Measurements from ENCODE around the gene SLC26A2.
A peak's percentile ranks its signal among the peaks of the same experiment; 100 is the strongest.
"Not testable (repeated sequence)": the region's sequence is repeated elsewhere in the genome, so short reads cannot be mapped to it uniquely, and the experiment has no call there.

The SLC26A2 gene

GRCh38 chr5:149942199-149942598, 18.4 kb upstream of the SLC26A2 start:
- DNase-seq = no peak
- TF ChIP-seq GATA1 (IDR thresholded peaks at IDR 0.05; ENCODE audit: low read depth, low read length) (no peak), POLR2A (IDR thresholded peaks at IDR 0.05; ENCODE audit: low read length) (no peak)

GRCh38 chr5:149942741-149943169, 17.8 kb upstream of the SLC26A2 start:
- not testable (repeated sequence) for DNase-seq

GRCh38 chr5:149943177-149943949, 17.2 kb upstream of the SLC26A2 start:
- not testable (repeated sequence) for DNase-seq

- TF ChIP-seq POLR2A (IDR thresholded peaks at IDR 0.05; ENCODE audit: low read length) = no peak
- TF ChIP-seq GATA1 (IDR thresholded peaks at IDR 0.05; ENCODE audit: low read depth, low read length) = no peak
- no peak for DNase-seq
Measured at GRCh38 chr5:149944666-149945065, 15.9 kb upstream of the SLC26A2 start, which contains the start of gene PDE6A. TSS of gene PDE6A (minus strand) at chr5:149944793. CDS start at chr5:149944673, 120 bp downstream.

- TF ChIP-seq GATA1 (IDR thresholded peaks at IDR 0.05; ENCODE audit: low read depth, low read length) = no peak
- no peak for TF ChIP-seq POLR2A (IDR thresholded peaks at IDR 0.05; ENCODE audit: low read length)
- DNase-seq = no peak
Measured at GRCh38 chr5:149946118-149946517, 14.4 kb upstream of the SLC26A2 start.

- DNase-seq = no peak
- TF ChIP-seq POLR2A (IDR thresholded peaks at IDR 0.05; ENCODE audit: low read length) (no peak), GATA1 (IDR thresholded peaks at IDR 0.05; ENCODE audit: low read depth, low read length) (no peak)
Measured at GRCh38 chr5:149948993-149949392, 11.6 kb upstream of the SLC26A2 start.

- TF ChIP-seq GATA1 (IDR thresholded peaks at IDR 0.05; ENCODE audit: low read depth, low read length) (no peak), POLR2A (IDR thresholded peaks at IDR 0.05; ENCODE audit: low read length) (no peak)
- no peak for DNase-seq
Measured at GRCh38 chr5:149951138-149951749, 9.3 kb upstream of the SLC26A2 start.

GRCh38 chr5:149953436-149954121, 7.0 kb upstream of the SLC26A2 start:
- DNase-seq = peak; percentile 38 to 75
- TF ChIP-seq POLR2A (IDR thresholded peaks at IDR 0.05; ENCODE audit: low read length) (no peak), GATA1 (IDR thresholded peaks at IDR 0.05; ENCODE audit: low read depth, low read length) (no peak)

GRCh38 chr5:149954798-149955197, 5.8 kb upstream of the SLC26A2 start:
- TF ChIP-seq POLR2A (IDR thresholded peaks at IDR 0.05; ENCODE audit: low read length) (no peak), GATA1 (IDR thresholded peaks at IDR 0.05; ENCODE audit: low read depth, low read length) (no peak)
- DNase-seq = no peak

GRCh38 chr5:149956685-149957084, 3.9 kb upstream of the SLC26A2 start:
- TF ChIP-seq POLR2A (IDR thresholded peaks at IDR 0.05; ENCODE audit: low read length) (no peak), GATA1 (IDR thresholded peaks at IDR 0.05; ENCODE audit: low read depth, low read length) (no peak)

GRCh38 chr5:149957855-149958254, 2.7 kb upstream of the SLC26A2 start:
- no peak for DNase-seq
- TF ChIP-seq GATA1 (IDR thresholded peaks at IDR 0.05; ENCODE audit: low read depth, low read length) (no peak), POLR2A (IDR thresholded peaks at IDR 0.05; ENCODE audit: low read length) (no peak)

More at GRCh38 chr5:149956685-149957084, 3.9 kb upstream of the SLC26A2 start:
- DNase-seq = no peak

GRCh38 chr5:149959406-149960236, 937 bp upstream of the SLC26A2 start:
- peak; percentile 84 to 85 for DNase-seq
- TF ChIP-seq POLR2A (IDR thresholded peaks at IDR 0.05; ENCODE audit: low read length) = no peak
- peak; percentile 8 for TF ChIP-seq GATA1 (IDR thresholded peaks at IDR 0.05; ENCODE audit: low read depth, low read length)

GRCh38 chr5:149961186-149961685, 678 bp downstream of the SLC26A2 start:
- TF ChIP-seq POLR2A (IDR thresholded peaks at IDR 0.05; ENCODE audit: low read length) (no peak), GATA1 (IDR thresholded peaks at IDR 0.05; ENCODE audit: low read depth, low read length) (no peak)

More at GRCh38 chr5:149961186-149961685, 678 bp downstream of the SLC26A2 start:
- DNase-seq = no peak
